ENCODE measurements around the gene NCR1. TPM values are rescaled to one million over a fixed set of nuclear protein-coding genes. Genes with fewer than 3 reads are reported as not detected.

Gene NCR1
- total RNA-seq, 1 donor from 2014 or later = not detected

DNA sequence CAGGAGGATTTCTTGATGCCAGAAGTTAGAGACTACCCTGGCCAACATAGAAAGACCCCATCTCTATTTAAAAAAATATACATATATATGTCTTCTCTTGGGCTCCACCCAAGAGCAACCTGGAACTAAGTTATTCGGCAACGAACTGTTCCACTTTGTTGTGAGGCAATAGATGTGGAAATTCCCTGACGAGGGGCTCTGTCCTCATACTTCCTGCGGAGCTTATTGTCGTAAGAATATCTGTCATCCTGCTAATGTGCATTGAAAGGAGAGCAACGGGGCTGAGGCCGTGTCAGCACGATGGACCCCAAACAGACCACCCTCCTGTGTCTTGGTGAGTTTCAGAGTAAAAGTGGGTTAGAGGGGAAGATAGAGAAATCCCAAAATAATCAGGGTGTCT, 32.0 kb upstream of the NCR1 start, which contains the start of gene FCAR:
FCAR (plus strand) TSS at position 246 of the 400 bp plus-strand sequence; CDS start at position 301, 55 bp downstream.
- no peak for DNase-seq (ENCODE audit: low spot score)
- Mint-ChIP-seq H3K27ac (no peak within 1 kb of the TSS), H3K4me3 (no peak within 1 kb of the TSS), H3K9me3 (peaks cover 4% of the 10 kb centered on the region), H3K36me3 (no peaks in the 10 kb centered on the region), H3K4me1 (no peaks in the 10 kb centered on the region), H3K27me3 (ENCODE audit: insufficient read depth, low read depth) (peaks cover 5% of the 10 kb centered on the region)
- TF ChIP-seq, protein P1, sequence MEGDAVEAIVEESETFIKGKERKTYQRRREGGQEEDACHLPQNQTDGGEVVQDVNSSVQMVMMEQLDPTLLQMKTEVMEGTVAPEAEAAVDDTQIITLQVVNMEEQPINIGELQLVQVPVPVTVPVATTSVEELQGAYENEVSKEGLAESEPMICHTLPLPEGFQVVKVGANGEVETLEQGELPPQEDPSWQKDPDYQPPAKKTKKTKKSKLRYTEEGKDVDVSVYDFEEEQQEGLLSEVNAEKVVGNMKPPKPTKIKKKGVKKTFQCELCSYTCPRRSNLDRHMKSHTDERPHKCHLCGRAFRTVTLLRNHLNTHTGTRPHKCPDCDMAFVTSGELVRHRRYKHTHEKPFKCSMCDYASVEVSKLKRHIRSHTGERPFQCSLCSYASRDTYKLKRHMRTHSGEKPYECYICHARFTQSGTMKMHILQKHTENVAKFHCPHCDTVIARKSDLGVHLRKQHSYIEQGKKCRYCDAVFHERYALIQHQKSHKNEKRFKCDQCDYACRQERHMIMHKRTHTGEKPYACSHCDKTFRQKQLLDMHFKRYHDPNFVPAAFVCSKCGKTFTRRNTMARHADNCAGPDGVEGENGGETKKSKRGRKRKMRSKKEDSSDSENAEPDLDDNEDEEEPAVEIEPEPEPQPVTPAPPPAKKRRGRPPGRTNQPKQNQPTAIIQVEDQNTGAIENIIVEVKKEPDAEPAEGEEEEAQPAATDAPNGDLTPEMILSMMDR (IDR thresholded peaks at IDR 0.05) = no peak
- no peak for TF ChIP-seq EZH2 (IDR thresholded peaks at IDR 0.05)
- no peak for TF ChIP-seq EZH2phosphoT487 (IDR thresholded peaks at IDR 0.05)
- no peak within 1 kb of the TSS for H3K4me3 ChIP-seq
- peaks cover 3% of the 10 kb centered on the region for H3K27me3 ChIP-seq
- H3K4me1 ChIP-seq = no peaks in the 10 kb centered on the region
- H3K4me2 ChIP-seq = no peak within 1 kb of the TSS
- no peak within 1 kb of the TSS for H2AFZ ChIP-seq (replicated peaks)
- no peaks in the 10 kb centered on the region for H3K79me2 ChIP-seq (ENCODE audit: low read depth)
- no peaks in the 10 kb centered on the region for H3K36me3 ChIP-seq
- H3K9me3 ChIP-seq (ENCODE audit: low read depth) = no peaks in the 10 kb centered on the region
- no peak within 1 kb of the TSS for H3K9ac ChIP-seq
- no peak within 1 kb of the TSS for H3K27ac ChIP-seq
- H4K20me1 ChIP-seq (ENCODE audit: low read depth) = no peaks in the 10 kb centered on the region
- H3F3A ChIP-seq (ENCODE audit: low read depth) = no peaks in the 10 kb centered on the region

DNA sequence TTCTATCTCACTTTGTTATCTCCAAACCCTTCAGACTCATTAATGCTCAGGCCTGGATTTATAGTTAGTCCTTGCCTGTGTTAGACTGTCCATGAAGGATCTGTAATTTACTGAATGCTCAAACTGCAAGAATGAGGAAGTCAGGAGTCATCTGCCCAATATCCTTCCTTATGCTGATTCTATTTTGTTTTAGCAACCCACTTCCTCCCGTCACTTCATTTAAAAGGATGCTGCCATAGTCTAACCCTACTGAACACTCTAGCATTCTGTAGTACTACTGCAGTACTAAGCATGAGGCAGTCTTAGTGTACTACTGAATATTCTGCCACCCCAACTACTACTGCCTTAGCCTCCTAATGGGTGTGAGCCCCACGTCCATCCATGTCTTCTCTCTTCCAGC, 30.4 kb upstream of the NCR1 start:
- Histone ChIP-seq H3K79me2 (ENCODE audit: low read depth) (no peaks in the 10 kb centered on the region), H3K4me2 (no peak overlapping the region), H3K4me3 (no peak overlapping the region), H4K20me1 (ENCODE audit: low read depth) (no peaks in the 10 kb centered on the region), H3K9me3 (ENCODE audit: low read depth) (no peaks in the 10 kb centered on the region), H3K27me3 (peaks cover 9% of the 10 kb centered on the region), H3F3A (ENCODE audit: low read depth) (no peaks in the 10 kb centered on the region), H2AFZ (replicated peaks) (no peak overlapping the region), H3K4me1 (no peaks in the 10 kb centered on the region), H3K9ac (no peak overlapping the region), H3K36me3 (no peaks in the 10 kb centered on the region), H3K27ac (no peak overlapping the region)
- Mint-ChIP-seq H3K4me1 (no peaks in the 10 kb centered on the region), H3K9me3 (peaks cover 6% of the 10 kb centered on the region), H3K27me3 (ENCODE audit: insufficient read depth, low read depth) (peaks cover 12% of the 10 kb centered on the region), H3K4me3 (no peak overlapping the region), H3K36me3 (no peaks in the 10 kb centered on the region), H3K27ac (no peak overlapping the region)
- TF ChIP-seq, protein P1 (IDR thresholded peaks at IDR 0.05) = no peak
- no peak for TF ChIP-seq EZH2 (IDR thresholded peaks at IDR 0.05)
- no peak for DNase-seq (ENCODE audit: low spot score)

DNA sequence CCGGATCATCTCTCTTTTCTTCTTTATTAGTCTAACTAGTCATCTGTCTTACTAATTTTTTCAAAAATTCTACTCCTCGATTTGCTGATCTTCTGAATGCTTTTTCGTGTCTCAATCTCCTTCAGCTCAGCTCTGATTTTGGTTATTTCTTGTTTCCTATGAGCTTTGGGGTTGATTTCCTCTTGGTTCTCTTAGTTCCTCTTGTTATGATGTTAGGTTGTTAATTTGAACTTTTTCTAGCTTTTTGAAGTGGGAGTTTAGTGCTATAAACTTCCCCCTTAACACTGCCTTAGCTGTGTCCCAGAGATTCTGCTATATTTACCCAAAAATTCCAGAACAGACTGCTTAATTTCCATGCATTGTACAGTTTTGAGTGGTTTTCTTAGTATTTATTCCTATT, 28.5 kb upstream of the NCR1 start:
- Histone ChIP-seq H3K79me2 (ENCODE audit: low read depth) (no peaks in the 10 kb centered on the region), H3K4me1 (no peaks in the 10 kb centered on the region), H3K9me3 (ENCODE audit: low read depth) (no peaks in the 10 kb centered on the region), H3F3A (ENCODE audit: low read depth) (no peaks in the 10 kb centered on the region), H3K9ac (no peak overlapping the region), H3K4me3 (no peak overlapping the region), H3K27me3 (peaks cover 16% of the 10 kb centered on the region), H3K27ac (no peak overlapping the region), H3K36me3 (no peaks in the 10 kb centered on the region), H3K4me2 (no peak overlapping the region), H2AFZ (replicated peaks) (no peak overlapping the region), H4K20me1 (ENCODE audit: low read depth) (no peaks in the 10 kb centered on the region)
- Mint-ChIP-seq H3K27me3 (ENCODE audit: insufficient read depth, low read depth) (peaks cover 18% of the 10 kb centered on the region), H3K4me1 (no peaks in the 10 kb centered on the region), H3K9me3 (peaks cover 2% of the 10 kb centered on the region), H3K36me3 (no peaks in the 10 kb centered on the region), H3K27ac (no peak overlapping the region), H3K4me3 (no peak overlapping the region)
- no peak for DNase-seq (ENCODE audit: low spot score)
- TF ChIP-seq, protein P1 (IDR thresholded peaks at IDR 0.05) = no peak
- TF ChIP-seq EZH2phosphoT487 (IDR thresholded peaks at IDR 0.05) = no peak
- TF ChIP-seq EZH2 (IDR thresholded peaks at IDR 0.05) = no peak
